ENCODE measurements around the gene STAG1. TPM values are rescaled to one million over a fixed set of nuclear protein-coding genes. Genes with fewer than 3 reads are reported as not detected.
"Not testable (repeated sequence)": the region's sequence is repeated elsewhere in the genome, so short reads cannot be mapped to it uniquely, and the experiment has no call there.

The STAG1 gene
- total RNA-seq, 1 experiment from 2014 or later = 34.3 TPM

GRCh38 chr3:136666301-136666700 is 85.9 kb downstream of the STAG1 start:
- H3K9me3 ChIP-seq (replicated peaks) = not testable (repeated sequence)

GRCh38 chr3:136664771-136665170 is 87.4 kb downstream of the STAG1 start:
- no peak overlapping the region for H3K27ac ChIP-seq
- no peaks in the 10 kb centered on the region for H3K27me3 ChIP-seq
- no peaks in the 10 kb centered on the region; the same call in 1 of the 2 replicates for H3K36me3 ChIP-seq
- no peak overlapping the region for H3K4me3 ChIP-seq
- H3K4me1 ChIP-seq = peaks cover 6% of the 10 kb centered on the region
- peak in 1 of 2 experiments; percentile 32 for DNase-seq
- no peaks in the 10 kb centered on the region for H3K9me3 ChIP-seq (replicated peaks)

More at GRCh38 chr3:136666301-136666700, 85.9 kb downstream of the STAG1 start:
- not testable (repeated sequence) for H3K36me3 ChIP-seq, H3K4me1 ChIP-seq, H3K27me3 ChIP-seq, DNase-seq, H3K4me3 ChIP-seq, H3K27ac ChIP-seq

- Histone ChIP-seq H3K4me1 (peaks cover 13% of the 10 kb centered on the region), H3K36me3 (no peaks in the 10 kb centered on the region), H3K27me3 (no peaks in the 10 kb centered on the region), H3K27ac (no peak overlapping the region), H3K9me3 (replicated peaks) (no peaks in the 10 kb centered on the region), H3K4me3 (no peak overlapping the region)
- DNase-seq = no peak
Measured at GRCh38 chr3:136661282-136661681, 90.9 kb downstream of the STAG1 start.

GRCh38 chr3:136658946-136659682 is 93.1 kb downstream of the STAG1 start:
- Histone ChIP-seq H3K4me3 (no peak overlapping the region), H3K36me3 (no peaks in the 10 kb centered on the region), H3K27ac (no peak overlapping the region), H3K4me1 (peaks cover 7% of the 10 kb centered on the region; the same call in 1 of the 2 replicates), H3K27me3 (no peaks in the 10 kb centered on the region), H3K9me3 (replicated peaks) (no peaks in the 10 kb centered on the region)
- peak; percentile 30 to 53 for DNase-seq

GRCh38 chr3:136657526-136657925 is 94.7 kb downstream of the STAG1 start:
- DNase-seq = no peak
- Histone ChIP-seq H3K27ac (no peak overlapping the region), H3K36me3 (no peaks in the 10 kb centered on the region), H3K4me1 (peaks cover 7% of the 10 kb centered on the region; the same call in 1 of the 2 replicates), H3K27me3 (no peaks in the 10 kb centered on the region), H3K4me3 (no peak overlapping the region), H3K9me3 (replicated peaks) (peaks cover 3% of the 10 kb centered on the region; the same call in 1 of the 2 replicates)

GRCh38 chr3:136653628-136654027 is 98.5 kb downstream of the STAG1 start:
- H3K36me3 ChIP-seq = no peaks in the 10 kb centered on the region
- H3K4me1 ChIP-seq = no peaks in the 10 kb centered on the region
- H3K9me3 ChIP-seq (replicated peaks) = peaks cover 3% of the 10 kb centered on the region; the same call in 1 of the 2 replicates
- no peak for DNase-seq
- H3K27ac ChIP-seq = no peak overlapping the region
- no peak overlapping the region for H3K4me3 ChIP-seq
- no peaks in the 10 kb centered on the region for H3K27me3 ChIP-seq

GRCh38 chr3:136651581-136651980 is 100.6 kb downstream of the STAG1 start:
- Histone ChIP-seq H3K4me1 (no peaks in the 10 kb centered on the region), H3K9me3 (replicated peaks) (peaks cover 3% of the 10 kb centered on the region; the same call in 1 of the 2 replicates), H3K4me3 (no peak overlapping the region), H3K27ac (no peak overlapping the region), H3K36me3 (no peaks in the 10 kb centered on the region), H3K27me3 (no peaks in the 10 kb centered on the region)
- DNase-seq = no peak

GRCh38 chr3:136650461-136650860 is 101.7 kb downstream of the STAG1 start:
- Histone ChIP-seq H3K9me3 (replicated peaks) (peaks cover 3% of the 10 kb centered on the region; the same call in 1 of the 2 replicates), H3K36me3 (no peaks in the 10 kb centered on the region; the same call in 1 of the 2 replicates), H3K4me3 (no peak overlapping the region), H3K27ac (no peak overlapping the region), H3K27me3 (no peaks in the 10 kb centered on the region), H3K4me1 (no peaks in the 10 kb centered on the region)
- no peak for DNase-seq

- Histone ChIP-seq H3K4me3 (no peak overlapping the region), H3K9me3 (replicated peaks) (no peaks in the 10 kb centered on the region)
Measured at GRCh38 chr3:136645915-136646314, 106.3 kb downstream of the STAG1 start.

GRCh38 chr3:136644212-136644611 is 108.0 kb downstream of the STAG1 start:
- H3K4me3 ChIP-seq = no peak overlapping the region
- no peak overlapping the region for H3K27ac ChIP-seq
- DNase-seq = no peak
- no peaks in the 10 kb centered on the region; the same call in 1 of the 2 replicates for H3K36me3 ChIP-seq
- no peaks in the 10 kb centered on the region for H3K9me3 ChIP-seq (replicated peaks)
- H3K4me1 ChIP-seq = 0 out of 2 replicates have a peak, but pooled peaks cover 5% of the 10 kb centered on the region
- H3K27me3 ChIP-seq = no peaks in the 10 kb centered on the region

More at GRCh38 chr3:136645915-136646314, 106.3 kb downstream of the STAG1 start:
- no peaks in the 10 kb centered on the region; the same call in 1 of the 2 replicates for H3K36me3 ChIP-seq
- DNase-seq = no peak
- H3K27me3 ChIP-seq = no peaks in the 10 kb centered on the region
- H3K4me1 ChIP-seq = no peaks in the 10 kb centered on the region
- H3K27ac ChIP-seq = no peak overlapping the region

GRCh38 chr3:136643380-136643779 is 108.8 kb downstream of the STAG1 start:
- H3K27me3 ChIP-seq; H3K9me3 ChIP-seq (replicated peaks); H3K4me1 ChIP-seq; H3K36me3 ChIP-seq; DNase-seq; H3K27ac ChIP-seq; H3K4me3 ChIP-seq: not testable (repeated sequence)

- DNase-seq = peak in 1 of 2 experiments; percentile 13
- H3K9me3 ChIP-seq (replicated peaks) = no peaks in the 10 kb centered on the region
- H3K4me3 ChIP-seq = no peak overlapping the region
- no peak overlapping the region for H3K27ac ChIP-seq
- H3K4me1 ChIP-seq = 0 out of 2 replicates have a peak, but pooled peaks cover 5% of the 10 kb centered on the region
- H3K27me3 ChIP-seq = no peaks in the 10 kb centered on the region
- H3K36me3 ChIP-seq = no peaks in the 10 kb centered on the region; the same call in 1 of the 2 replicates
Measured at GRCh38 chr3:136642711-136643110, 109.5 kb downstream of the STAG1 start.

- no peak for DNase-seq
- Histone ChIP-seq H3K4me3 (no peak overlapping the region), H3K9me3 (replicated peaks) (no peaks in the 10 kb centered on the region), H3K27me3 (no peaks in the 10 kb centered on the region), H3K36me3 (no peaks in the 10 kb centered on the region), H3K27ac (no peak overlapping the region), H3K4me1 (0 out of 2 replicates have a peak, but pooled peaks cover 5% of the 10 kb centered on the region)
Measured at GRCh38 chr3:136639069-136639468, 113.1 kb downstream of the STAG1 start.

- no peaks in the 10 kb centered on the region for H3K36me3 ChIP-seq
- H3K27ac ChIP-seq = no peak overlapping the region
- DNase-seq = no peak
- 0 out of 2 replicates have a peak, but pooled peaks cover 5% of the 10 kb centered on the region for H3K4me1 ChIP-seq
- no peaks in the 10 kb centered on the region for H3K27me3 ChIP-seq
- H3K9me3 ChIP-seq (replicated peaks) = no peaks in the 10 kb centered on the region
- no peak overlapping the region for H3K4me3 ChIP-seq
Measured at GRCh38 chr3:136637176-136637575, 115.0 kb downstream of the STAG1 start.

GRCh38 chr3:136634821-136635220 is 117.4 kb downstream of the STAG1 start:
- Histone ChIP-seq H3K9me3 (replicated peaks) (no peaks in the 10 kb centered on the region), H3K27ac (no peak overlapping the region), H3K4me3 (no peak overlapping the region), H3K27me3 (no peaks in the 10 kb centered on the region), H3K36me3 (no peaks in the 10 kb centered on the region), H3K4me1 (0 out of 2 replicates have a peak, but pooled peaks cover 5% of the 10 kb centered on the region)
- no peak for DNase-seq
